NCI-H524 treated with DMSO at 0.1 percent for 48 hours (cell line): ENCODE measurements around the gene PILRA.
"Not testable (repeated sequence)": the region's sequence is repeated elsewhere in the genome, so short reads cannot be mapped to it uniquely, and the experiment has no call there.

Experiments
- DNase-seq: peaks from one replicate; lab custom pipeline; 2025; lab: John Stamatoyannopoulos, UW

PILRA gene

GRCh38 chr7:100434297-100435144 lies 61.2 kb downstream of the PILRA start:
- no peak for DNase-seq

GRCh38 chr7:100435401-100436304 lies 62.4 kb downstream of the PILRA start:
- no peak for DNase-seq

- DNase-seq: no peak
Measured at GRCh38 chr7:100437150-100438100, 64.1 kb downstream of the PILRA start.

GRCh38 chr7:100438172-100438571 lies 64.9 kb downstream of the PILRA start:
- DNase-seq: no peak

- DNase-seq: not testable (repeated sequence)
Measured at GRCh38 chr7:100438731-100439130, 65.4 kb downstream of the PILRA start.

GRCh38 chr7:100439244-100439643 lies 66.0 kb downstream of the PILRA start:
- not testable (repeated sequence) for DNase-seq

- no peak for DNase-seq
Measured at GRCh38 chr7:100441641-100442535, 68.6 kb downstream of the PILRA start.

GRCh38 chr7:100443096-100443840 lies 70.0 kb downstream of the PILRA start:
- DNase-seq: no peak

- no peak for DNase-seq
Measured at GRCh38 chr7:100444311-100445278, 71.3 kb downstream of the PILRA start.

- DNase-seq: no peak
Measured at GRCh38 chr7:100446040-100446439, 72.8 kb downstream of the PILRA start.

GRCh38 chr7:100447363-100447762 lies 74.1 kb downstream of the PILRA start:
- not testable (repeated sequence) for DNase-seq

- DNase-seq: no peak
Measured at GRCh38 chr7:100449190-100449795, 76.0 kb downstream of the PILRA start.
